ENCODE data around the gene MARS2.

- TF ChIP-seq CTCF (tag by site-specific recombination; IDR thresholded peaks at IDR 0.05): no peak
- TF ChIP-seq SALL2 (tag by site-specific recombination; IDR thresholded peaks at IDR 0.05; ENCODE audit: borderline replicate concordance): no peak
- TF ChIP-seq TSHZ1 (tag by site-specific recombination; IDR thresholded peaks at IDR 0.05; ENCODE audit: borderline replicate concordance): no peak
- TF ChIP-seq PBX3 (CRISPR knock-in tag; IDR thresholded peaks at IDR 0.05): no peak
These were observed 12.7 kb downstream of the MARS2 start for GRCh38 chr2:197717863-197718262.
